Suprapubic skin (tissue), 4 donors: ENCODE measurements around the gene RRBP1. TPM values are rescaled to one million over a fixed set of nuclear protein-coding genes. Genes with fewer than 3 reads are reported as not detected.

ENCODE experiments used
- DNase-seq, 2 donors: peaks; one replicate each; pipeline ENCODE4 v3.0.0-alpha.2; 2019; ENCODE audit warnings: low spot score in 2 of 2
- H3K27ac ChIP-seq: fragments of 200-600 bp; sonication (generic); one replicate; pipeline ENCODE4 v1.5.1; 2019
- H3K27me3 ChIP-seq: fragments of 200-600 bp; sonication (generic); one replicate; pipeline ENCODE4 v1.5.1; 2019
- H3K36me3 ChIP-seq: fragments of 200-600 bp; sonication (generic); one replicate; pipeline ENCODE4 v1.5.1; 2019
- H3K4me1 ChIP-seq: fragments of 200-600 bp; sonication (generic); one replicate; pipeline ENCODE4 v1.5.1; 2019
- H3K4me3 ChIP-seq: fragments of 200-600 bp; sonication (generic); one replicate; pipeline ENCODE4 v1.5.1; 2019; ENCODE audit warnings: mild to moderate bottlenecking
- H3K9me3 ChIP-seq: fragments of 200-600 bp; sonication (generic); one replicate; pipeline ENCODE4 v1.5.1; 2019
- EP300 ChIP-seq: sonication (generic); formaldehyde crosslinking; IDR thresholded peaks from one replicate; pipeline ENCODE4 v1.6.1; 2017; ENCODE audit warnings: antibody characterized with exemption
- POLR2A ChIP-seq, 2 donors: fragments of 450-650 bp; IDR thresholded peaks; one replicate each; pipeline ENCODE4 v1.6.1; 2017; ENCODE audit warnings: antibody characterized with exemption in 2 of 2, mild to moderate bottlenecking in 2 of 2, moderate library complexity in 2 of 2
- POLR2AphosphoS5 ChIP-seq, 3 donors: sonication (generic); formaldehyde crosslinking; IDR thresholded peaks; one replicate each; pipeline ENCODE4 v1.6.1; 2017; ENCODE audit warnings: antibody characterized with exemption in 3 of 3
- WGBS: methylation state at CpG from one replicate; pipeline ENCODE4 v1.1.5; 2018; 5-methylcytosine and 5-hydroxymethylcytosine counted together
- total RNA-seq, 4 donors: library from RNA; depleted of rRNA; stranded (reverse); fragments of >200 nt; gene quantifications; one replicate each; pipeline ENCODE4 v1.1.0, GENCODE V29; 2016
- TF ChIP-seq, protein P1 (sequence below), 2 donors: fragments of 200-600 bp in 1 of 2; fragments of 450-650 bp in 1 of 2; sonication (generic) in 1 of 2; IDR thresholded peaks; one replicate each; pipeline ENCODE4 v1.5.1; 2016 to 2019; ENCODE audit warnings: antibody characterized with exemption in 2 of 2, mild to moderate bottlenecking in 1 of 2, moderate library complexity in 1 of 2

RRBP1 gene
- total RNA-seq, 4 donors from 2014 or later: 37.5 to 52.3 (median 41.3) TPM

DNA sequence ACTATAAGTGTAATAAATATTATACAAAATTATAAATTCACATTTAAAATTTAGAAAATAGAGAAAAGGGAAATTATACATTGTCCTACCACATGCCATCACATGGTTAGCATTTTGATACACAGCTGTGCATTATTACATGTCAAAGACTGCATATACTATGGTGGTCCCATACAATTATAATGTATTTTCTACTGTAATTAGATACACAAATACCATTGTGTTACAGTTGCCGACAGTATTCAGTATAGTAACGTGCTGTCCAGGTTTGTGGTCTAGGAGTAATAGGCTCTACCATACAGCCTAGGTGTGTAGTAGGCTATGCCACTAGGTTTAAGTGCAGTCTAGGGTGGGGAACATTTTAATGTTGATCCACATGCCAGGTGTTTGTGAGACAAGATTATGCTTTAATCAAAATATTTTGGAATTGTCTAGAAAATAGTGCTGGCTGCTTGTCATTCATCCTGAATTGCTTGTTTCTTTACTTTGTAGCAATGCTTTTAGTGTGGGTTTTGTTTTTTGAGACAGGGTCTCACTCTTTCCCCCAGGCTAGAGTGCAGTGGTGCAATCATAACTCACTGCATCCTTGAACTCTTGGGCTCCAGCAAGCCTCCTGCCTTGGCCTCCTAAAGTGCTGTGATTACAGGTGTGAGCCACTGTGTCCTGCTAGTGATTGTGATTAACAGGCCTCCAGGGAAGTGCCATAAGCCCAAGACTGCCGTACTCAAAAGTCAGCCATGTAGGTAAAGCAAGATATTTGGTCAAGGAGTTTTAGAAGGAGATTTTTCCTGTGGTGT, 73.1 kb downstream of the RRBP1 start:
- TF ChIP-seq, protein P1, sequence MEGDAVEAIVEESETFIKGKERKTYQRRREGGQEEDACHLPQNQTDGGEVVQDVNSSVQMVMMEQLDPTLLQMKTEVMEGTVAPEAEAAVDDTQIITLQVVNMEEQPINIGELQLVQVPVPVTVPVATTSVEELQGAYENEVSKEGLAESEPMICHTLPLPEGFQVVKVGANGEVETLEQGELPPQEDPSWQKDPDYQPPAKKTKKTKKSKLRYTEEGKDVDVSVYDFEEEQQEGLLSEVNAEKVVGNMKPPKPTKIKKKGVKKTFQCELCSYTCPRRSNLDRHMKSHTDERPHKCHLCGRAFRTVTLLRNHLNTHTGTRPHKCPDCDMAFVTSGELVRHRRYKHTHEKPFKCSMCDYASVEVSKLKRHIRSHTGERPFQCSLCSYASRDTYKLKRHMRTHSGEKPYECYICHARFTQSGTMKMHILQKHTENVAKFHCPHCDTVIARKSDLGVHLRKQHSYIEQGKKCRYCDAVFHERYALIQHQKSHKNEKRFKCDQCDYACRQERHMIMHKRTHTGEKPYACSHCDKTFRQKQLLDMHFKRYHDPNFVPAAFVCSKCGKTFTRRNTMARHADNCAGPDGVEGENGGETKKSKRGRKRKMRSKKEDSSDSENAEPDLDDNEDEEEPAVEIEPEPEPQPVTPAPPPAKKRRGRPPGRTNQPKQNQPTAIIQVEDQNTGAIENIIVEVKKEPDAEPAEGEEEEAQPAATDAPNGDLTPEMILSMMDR (IDR thresholded peaks at IDR 0.05): no peak
- Histone ChIP-seq H3K4me3 (no peak overlapping the region), H3K27me3 (no peaks in the 10 kb centered on the region), H3K4me1 (peaks cover 31% of the 10 kb centered on the region), H3K27ac (no peak overlapping the region), H3K36me3 (peaks cover 29% of the 10 kb centered on the region), H3K9me3 (no peaks in the 10 kb centered on the region)
- DNase-seq: no peak
- 83% methylated on average over 3 of the region's 3 CpGs for WGBS

DNA sequence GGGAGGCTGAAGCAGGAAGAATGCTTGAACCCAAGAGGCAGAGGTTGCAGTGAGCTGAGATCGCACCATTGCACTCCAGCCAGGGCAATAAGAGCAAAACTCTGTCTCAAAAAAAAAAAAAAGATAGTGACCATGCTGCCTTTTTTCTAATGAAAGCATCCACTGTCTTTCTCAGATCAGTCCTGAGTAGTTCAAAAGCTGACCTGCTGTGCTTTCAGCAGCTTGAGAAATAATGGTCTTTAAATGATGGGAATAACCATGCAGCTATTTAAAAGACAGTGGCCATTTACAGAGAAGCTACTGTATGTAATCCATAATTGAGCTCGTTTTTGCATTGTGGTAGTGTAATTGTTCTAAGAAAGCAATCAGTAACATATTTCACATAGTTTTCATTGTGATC, 76.0 kb downstream of the RRBP1 start:
- H3K27me3 ChIP-seq: no peaks in the 10 kb centered on the region
- no peaks in the 10 kb centered on the region for H3K9me3 ChIP-seq
- peaks cover 12% of the 10 kb centered on the region for H3K4me1 ChIP-seq
- peaks cover 44% of the 10 kb centered on the region for H3K36me3 ChIP-seq
- TF ChIP-seq, protein P1 (IDR thresholded peaks at IDR 0.05): no peak
- TF ChIP-seq POLR2A (IDR thresholded peaks at IDR 0.05) (no peak), POLR2AphosphoS5 (IDR thresholded peaks at IDR 0.05) (no peak), EP300 (no peak)
- DNase-seq: no peak
- no peak overlapping the region for H3K4me3 ChIP-seq
- WGBS: 72% methylated on average over 2 of the region's 2 CpGs
- H3K27ac ChIP-seq: no peak overlapping the region

DNA sequence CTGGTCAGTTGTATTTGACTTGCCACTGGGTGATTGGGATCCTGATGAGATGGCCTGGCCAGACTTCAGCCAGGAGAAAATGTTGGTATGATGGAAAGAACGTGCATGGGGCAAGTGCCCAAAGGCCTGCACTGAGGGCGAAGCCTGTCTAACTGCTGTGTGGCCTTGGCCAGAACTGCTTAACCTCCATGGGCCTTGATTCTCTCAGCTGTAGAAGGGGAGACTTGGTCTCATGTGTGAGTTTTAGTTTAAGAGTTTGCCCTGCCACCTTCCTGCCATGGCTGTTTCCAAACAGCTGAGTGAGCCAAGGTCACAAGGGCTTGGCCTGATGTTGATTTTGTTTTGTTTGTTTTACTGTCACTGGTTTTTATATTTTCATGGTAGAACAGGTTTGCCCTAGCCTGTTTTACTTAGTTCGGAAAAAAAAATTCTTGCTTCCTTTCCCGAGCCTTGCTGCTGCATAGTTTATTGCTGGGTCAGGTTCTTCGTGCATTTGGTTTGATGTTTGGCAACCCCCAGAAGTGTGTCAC, 76.8 kb downstream of the RRBP1 start:
- TF ChIP-seq EP300 (no peak), POLR2AphosphoS5 (IDR thresholded peaks at IDR 0.05) (no peak)
- Histone ChIP-seq H3K27ac (no peak overlapping the region), H3K36me3 (peaks cover 44% of the 10 kb centered on the region), H3K4me3 (no peak overlapping the region), H3K9me3 (no peaks in the 10 kb centered on the region), H3K27me3 (no peaks in the 10 kb centered on the region), H3K4me1 (peaks cover 4% of the 10 kb centered on the region)
- 68% methylated on average over 5 of the region's 5 CpGs for WGBS
- DNase-seq: no peak

DNA sequence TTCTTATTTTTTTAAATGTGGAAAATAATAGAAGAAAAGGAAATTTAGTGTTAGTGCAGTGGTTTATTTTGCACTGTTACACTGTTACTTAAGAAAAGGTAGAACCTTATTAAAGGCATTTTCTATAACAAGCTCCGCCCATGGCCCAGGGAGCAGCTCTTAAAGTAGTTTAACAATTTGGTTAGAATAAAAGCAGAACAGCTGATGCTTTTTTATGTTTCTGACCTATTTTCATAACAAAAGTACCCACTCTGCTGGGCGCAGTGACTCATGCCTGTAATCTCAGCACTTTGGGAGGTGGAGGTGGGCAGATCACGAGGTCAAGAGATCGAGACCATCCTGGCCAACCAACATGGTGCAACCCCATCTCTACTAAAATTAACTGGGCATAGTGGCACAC, 79.5 kb downstream of the RRBP1 start:
- H3K4me3 ChIP-seq: no peak overlapping the region
- peaks cover 2% of the 10 kb centered on the region for H3K4me1 ChIP-seq
- WGBS: 91% methylated on average over 4 of the region's 4 CpGs
- TF ChIP-seq POLR2AphosphoS5 (IDR thresholded peaks at IDR 0.05): no peak
- TF ChIP-seq POLR2A (IDR thresholded peaks at IDR 0.05): no peak
- TF ChIP-seq, protein P1 (IDR thresholded peaks at IDR 0.05): no peak
- H3K27ac ChIP-seq: no peak overlapping the region
- H3K27me3 ChIP-seq: no peaks in the 10 kb centered on the region
- H3K9me3 ChIP-seq: no peaks in the 10 kb centered on the region
- H3K36me3 ChIP-seq: peaks cover 35% of the 10 kb centered on the region
- DNase-seq: no peak

DNA sequence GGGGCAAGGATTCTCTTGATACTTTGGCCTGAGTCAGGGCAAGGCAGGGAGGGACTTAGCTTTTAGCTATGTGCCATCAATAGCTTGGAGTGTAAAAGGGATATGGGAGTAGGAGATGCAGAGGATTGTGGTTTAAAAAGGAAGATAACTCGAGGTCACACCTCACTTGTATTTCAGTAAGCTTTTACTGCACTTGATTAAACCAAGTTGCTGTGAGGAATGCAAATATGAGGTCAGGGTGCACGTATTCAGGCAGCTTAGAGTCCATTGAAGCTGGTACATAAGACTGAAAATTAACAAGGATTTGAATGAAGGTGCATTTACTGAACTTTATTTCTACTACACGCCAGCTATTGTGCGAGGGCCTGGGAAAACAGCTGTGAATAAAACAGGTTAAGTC, 80.1 kb downstream of the RRBP1 start:
- peaks cover 31% of the 10 kb centered on the region for H3K36me3 ChIP-seq
- DNase-seq: no peak
- 76% methylated on average over 4 of the region's 4 CpGs for WGBS
- no peak overlapping the region for H3K27ac ChIP-seq
- H3K27me3 ChIP-seq: no peaks in the 10 kb centered on the region
- H3K4me1 ChIP-seq: peaks cover 2% of the 10 kb centered on the region
- no peaks in the 10 kb centered on the region for H3K9me3 ChIP-seq
- TF ChIP-seq, protein P1 (IDR thresholded peaks at IDR 0.05): no peak
- TF ChIP-seq POLR2AphosphoS5 (IDR thresholded peaks at IDR 0.05) (no peak), POLR2A (IDR thresholded peaks at IDR 0.05) (no peak), EP300 (no peak)
- no peak overlapping the region for H3K4me3 ChIP-seq
